Keratinocyte (primary cell): ENCODE results near the gene TTC13. TPM values are rescaled to one million over a fixed set of nuclear protein-coding genes. Genes with fewer than 3 reads are reported as not detected.

ENCODE experiments used
- DNase-seq: peaks from one replicate; pipeline ENCODE4 v3.0.0-alpha.2; 2011; ENCODE audit warnings: low read depth, missing footprints, low spot score
- FAIRE-seq: peaks from 2 replicates; lab custom pipeline; 2011; peaks lifted over from hg19 to GRCh38; lab: Jason Lieb, UNC
- H2AFZ ChIP-seq: 2 replicates; pipeline ENCODE4 v1.6.0; 2012; ENCODE audit warnings: low read length, control low read depth, inconsistent platforms; ENCODE audit not compliant: control insufficient read depth
- H3K27ac ChIP-seq: 2 replicates; pipeline ENCODE4 v1.5.1; 2011; ENCODE audit warnings: low read length; ENCODE audit not compliant: control insufficient read depth, insufficient read depth
- H3K27me3 ChIP-seq: 3 replicates; pipeline ENCODE4 v1.6.0; 2011; ENCODE audit warnings: low read length; ENCODE audit not compliant: control insufficient read depth, insufficient read depth; ENCODE audit errors: extremely low read depth
- H3K36me3 ChIP-seq, 2 experiments: 2 replicates in 1 of 2; 3 replicates in 1 of 2; pipeline ENCODE4 v1.5.1; 2011; ENCODE audit warnings: low read length in 2 of 2, mild to moderate bottlenecking in 1 of 2; ENCODE audit not compliant: control insufficient read depth in 2 of 2, insufficient read depth in 2 of 2; ENCODE audit errors: extremely low read depth in 1 of 2
- H3K4me1 ChIP-seq: 3 replicates; pipeline ENCODE4 v1.5.1; 2011; ENCODE audit warnings: low read length; ENCODE audit not compliant: control insufficient read depth, insufficient read depth; ENCODE audit errors: extremely low read depth
- H3K4me2 ChIP-seq: 3 replicates; pipeline ENCODE4 v1.6.0; 2011; ENCODE audit warnings: low read depth, low read length; ENCODE audit not compliant: control insufficient read depth, insufficient read depth; ENCODE audit errors: extremely low read depth
- H3K4me3 ChIP-seq, 3 experiments: fragments of 200-600 bp in 1 of 3; sonication (generic) in 1 of 3; 2 replicates in 2 of 3; 3 replicates in 1 of 3; pipeline ENCODE4 v1.5.1; 2011 to 2016; ENCODE audit warnings: low read length in 3 of 3, mild to moderate bottlenecking in 3 of 3, control low read depth in 2 of 3, inconsistent platforms in 1 of 3, low read depth in 1 of 3, mixed read lengths in 1 of 3, mixed run types in 1 of 3, moderate library complexity in 1 of 3; ENCODE audit not compliant: control insufficient read depth in 2 of 3, insufficient read depth in 2 of 3; ENCODE audit errors: extremely low read depth in 1 of 3
- H3K79me2 ChIP-seq: 2 replicates; pipeline ENCODE4 v1.6.0; 2012; ENCODE audit warnings: low read length; ENCODE audit not compliant: control insufficient read depth, insufficient read depth
- H3K9ac ChIP-seq: 3 replicates; pipeline ENCODE4 v1.6.0; 2011; ENCODE audit warnings: low read length; ENCODE audit not compliant: control insufficient read depth, insufficient read depth; ENCODE audit errors: extremely low read depth
- H3K9me1 ChIP-seq: 3 replicates; pipeline ENCODE4 v1.6.0; 2011; ENCODE audit warnings: low read length; ENCODE audit not compliant: control insufficient read depth, insufficient read depth; ENCODE audit errors: extremely low read depth
- H3K9me3 ChIP-seq: 2 replicates; pipeline ENCODE4 v1.5.1; 2012; ENCODE audit warnings: low read depth, low read length; ENCODE audit not compliant: control insufficient read depth
- H4K20me1 ChIP-seq: 3 replicates; pipeline ENCODE4 v1.6.0; 2011; ENCODE audit warnings: low read length; ENCODE audit not compliant: control insufficient read depth, insufficient read depth; ENCODE audit errors: extremely low read depth
- EZH2 ChIP-seq: IDR thresholded peaks from one replicate; pipeline ENCODE4 v1.6.1; 2012; ENCODE audit warnings: inconsistent platforms, mild to moderate bottlenecking, low read length, moderate library complexity
- dilution Hi-C: fragments of 300-500 bp; cut with MboI; formaldehyde crosslinking; loops from one replicate; pipeline ENCODE4 v1.7.0; 2020; ENCODE audit warnings: low sequenced_read_pairs; ENCODE audit not compliant: extremely low pct_ligation_motif_present
- polyA plus RNA-seq, 5 experiments: library from polyadenylated mRNA; depleted of rRNA in 3 of 5; stranded (reverse) in 3 of 5; stranded (forward) in 1 of 5; unstranded in 1 of 5; fragments of >200 nt; gene quantifications; 1 replicate in 1 of 5; 2 replicates in 3 of 5; 3 replicates in 1 of 5; pipeline versions ENCODE4 v1.2.1 to v1.2.3, GENCODE V29; 2011 to 2012; ENCODE audit warnings: missing spikeins in 2 of 5, low read depth in 1 of 5, low replicate concordance in 1 of 5
- TF ChIP-seq, protein P1 (sequence below), 3 experiments: IDR thresholded peaks in 1 of 3; conservative IDR thresholded peaks in 1 of 3; optimal IDR thresholded peaks in 1 of 3; 2 replicates in 2 of 3; 3 replicates in 1 of 3; pipeline versions ENCODE3 to v1.5.1; 2011; ENCODE audit warnings: low read length in 3 of 3, mild to moderate bottlenecking in 3 of 3, moderate library complexity in 2 of 3, control low read depth in 1 of 3, inconsistent platforms in 1 of 3; ENCODE audit not compliant: insufficient read depth in 2 of 3; ENCODE audit errors: extremely low read depth in 1 of 3

TTC13 gene
- polyA plus RNA-seq, 1 donor (not counting 4 experiments of a cell fraction or from before 2014, with no cell fraction given) = 8.3 TPM

DNA sequence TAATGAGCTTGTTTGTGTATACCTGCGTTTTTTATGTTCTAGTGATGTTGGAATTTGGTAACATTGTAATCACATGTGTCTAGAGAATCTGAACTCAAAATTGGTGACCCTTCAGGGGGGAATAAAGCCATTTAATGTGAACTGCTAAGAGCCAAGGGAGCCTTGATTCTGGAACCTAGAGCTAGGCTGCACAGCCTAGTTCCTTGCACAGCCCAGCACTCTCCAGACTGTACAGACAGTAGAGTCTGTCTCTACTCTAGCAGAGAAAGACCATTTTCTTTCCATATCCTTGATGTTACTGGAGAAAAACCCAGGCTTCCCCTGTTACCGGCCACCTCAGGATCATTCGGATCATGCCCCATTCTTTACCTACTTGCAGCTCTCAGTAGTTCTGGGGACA, 8.8 kb upstream of the TTC13 start:
- Histone ChIP-seq H3K4me1 (no peaks in the 10 kb centered on the region), H3K36me3 (peaks cover 4 to 7% of the 10 kb centered on the region in 2 experiments), H3K4me2 (no peak overlapping the region), H3K4me3 (no peak overlapping the region), H3K79me2 (peaks cover 24% of the 10 kb centered on the region), H4K20me1 (peaks cover 5% of the 10 kb centered on the region), H3K9me1 (no peaks in the 10 kb centered on the region), H3K9me3 (no peaks in the 10 kb centered on the region), H3K27me3 (no peaks in the 10 kb centered on the region), H3K27ac (no peak overlapping the region), H3K9ac (no peak overlapping the region), H2AFZ (no peak overlapping the region)
- DNase-seq = no peak
- dilution Hi-C loops = no loop called here
- no peak for FAIRE-seq
- TF ChIP-seq EZH2 = no peak
- TF ChIP-seq, protein P1, sequence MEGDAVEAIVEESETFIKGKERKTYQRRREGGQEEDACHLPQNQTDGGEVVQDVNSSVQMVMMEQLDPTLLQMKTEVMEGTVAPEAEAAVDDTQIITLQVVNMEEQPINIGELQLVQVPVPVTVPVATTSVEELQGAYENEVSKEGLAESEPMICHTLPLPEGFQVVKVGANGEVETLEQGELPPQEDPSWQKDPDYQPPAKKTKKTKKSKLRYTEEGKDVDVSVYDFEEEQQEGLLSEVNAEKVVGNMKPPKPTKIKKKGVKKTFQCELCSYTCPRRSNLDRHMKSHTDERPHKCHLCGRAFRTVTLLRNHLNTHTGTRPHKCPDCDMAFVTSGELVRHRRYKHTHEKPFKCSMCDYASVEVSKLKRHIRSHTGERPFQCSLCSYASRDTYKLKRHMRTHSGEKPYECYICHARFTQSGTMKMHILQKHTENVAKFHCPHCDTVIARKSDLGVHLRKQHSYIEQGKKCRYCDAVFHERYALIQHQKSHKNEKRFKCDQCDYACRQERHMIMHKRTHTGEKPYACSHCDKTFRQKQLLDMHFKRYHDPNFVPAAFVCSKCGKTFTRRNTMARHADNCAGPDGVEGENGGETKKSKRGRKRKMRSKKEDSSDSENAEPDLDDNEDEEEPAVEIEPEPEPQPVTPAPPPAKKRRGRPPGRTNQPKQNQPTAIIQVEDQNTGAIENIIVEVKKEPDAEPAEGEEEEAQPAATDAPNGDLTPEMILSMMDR (optimal IDR thresholded peaks at IDR 0.05 in 1 of 3, IDR thresholded peaks at IDR 0.05 in 1 of 3, conservative IDR thresholded peaks at IDR 0.05 in 1 of 3; ENCODE audit: extremely low read depth in 1 of 3, insufficient read depth in 2 of 3, low read length in 3 of 3) = no peak

DNA sequence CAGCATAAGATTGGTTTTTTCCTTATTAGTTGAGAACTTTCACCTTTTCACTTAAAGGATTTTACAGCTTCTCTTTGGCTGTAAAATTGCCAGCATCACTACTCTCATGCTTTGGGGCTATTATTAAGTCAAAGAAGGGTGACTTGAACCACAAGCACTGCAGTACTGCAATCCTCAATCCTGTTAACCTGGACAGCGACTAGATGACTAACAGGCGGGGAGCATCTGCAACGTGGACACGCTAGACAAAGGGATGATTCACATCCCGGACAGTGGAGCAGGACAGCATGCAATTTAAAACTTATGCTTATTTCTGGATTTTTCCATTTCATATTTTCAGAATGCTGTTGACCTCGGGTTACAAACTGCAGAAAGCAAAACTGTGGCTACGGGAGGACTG, 8.3 kb upstream of the TTC13 start:
- no peaks in the 10 kb centered on the region for H3K4me1 ChIP-seq
- no peak for TF ChIP-seq EZH2
- no peak for DNase-seq
- no peaks in the 10 kb centered on the region for H3K27me3 ChIP-seq
- H3K79me2 ChIP-seq = peaks cover 25% of the 10 kb centered on the region
- peak; percentile 23 for FAIRE-seq
- H3K27ac ChIP-seq = no peak overlapping the region
- no peaks in the 10 kb centered on the region for H3K9me1 ChIP-seq
- H2AFZ ChIP-seq = no peak overlapping the region
- H4K20me1 ChIP-seq = peaks cover 5% of the 10 kb centered on the region
- H3K9ac ChIP-seq = no peak overlapping the region
- H3K4me3 ChIP-seq = no peak overlapping the region
- H3K4me2 ChIP-seq = no peak overlapping the region
- H3K9me3 ChIP-seq = no peaks in the 10 kb centered on the region
- peaks cover 4 to 5% of the 10 kb centered on the region in 2 experiments for H3K36me3 ChIP-seq
- dilution Hi-C loops = no loop called here

DNA sequence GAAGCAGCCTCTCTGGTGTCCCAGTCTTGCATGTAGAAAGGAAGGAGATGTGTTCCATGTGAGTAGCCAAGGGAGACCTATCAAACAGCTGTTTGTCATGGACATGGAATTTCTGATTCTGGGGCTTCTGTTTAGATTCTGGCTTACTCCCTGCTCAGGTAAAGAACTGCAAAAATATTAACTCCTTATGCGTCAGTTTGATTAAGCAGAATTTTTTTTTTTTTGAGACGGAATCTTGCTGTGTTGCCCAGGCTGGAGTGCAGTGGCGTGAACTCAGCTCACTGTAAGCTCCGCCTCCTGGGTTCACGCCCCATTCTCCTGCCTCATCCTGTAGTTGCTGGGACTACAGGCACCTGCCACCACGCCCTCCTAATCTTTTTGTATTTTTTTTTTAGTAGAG, 7.0 kb upstream of the TTC13 start:
- peaks cover 6 to 11% of the 10 kb centered on the region in 2 experiments for H3K36me3 ChIP-seq
- FAIRE-seq = no peak
- H3K9ac ChIP-seq = no peak overlapping the region

More for the DNA sequence above, 7.0 kb upstream of the TTC13 start:
- Histone ChIP-seq H2AFZ (no peak overlapping the region), H4K20me1 (peaks cover 5% of the 10 kb centered on the region), H3K27me3 (no peaks in the 10 kb centered on the region), H3K9me3 (no peaks in the 10 kb centered on the region), H3K4me2 (no peak overlapping the region), H3K27ac (no peak overlapping the region), H3K4me3 (no peak overlapping the region), H3K4me1 (no peaks in the 10 kb centered on the region), H3K9me1 (no peaks in the 10 kb centered on the region), H3K79me2 (peaks cover 32% of the 10 kb centered on the region)
- dilution Hi-C loops = no loop called here
- TF ChIP-seq EZH2 = no peak
- TF ChIP-seq, protein P1 (optimal IDR thresholded peaks at IDR 0.05 in 1 of 3, IDR thresholded peaks at IDR 0.05 in 1 of 3, conservative IDR thresholded peaks at IDR 0.05 in 1 of 3; ENCODE audit: extremely low read depth in 1 of 3, insufficient read depth in 2 of 3, low read length in 3 of 3) = no peak
- DNase-seq = no peak
